Left ventricle myocardium inferior (tissue), 1 donor: ENCODE measurements around the gene RAB6B. TPM values are rescaled to one million over a fixed set of nuclear protein-coding genes. Genes with fewer than 3 reads are reported as not detected.
A peak's percentile ranks its signal among the peaks of the same experiment; 100 is the strongest.

Experiments
- DNase-seq: peaks from one replicate; pipeline ENCODE4 v3.0.0-alpha.2; 2020
- H3K27ac ChIP-seq: fragments of 200-600 bp; replicated peaks from 2 replicates; pipeline ENCODE4 v1.8.0; 2021
- H3K27me3 ChIP-seq: fragments of 200-600 bp; 2 replicates; pipeline ENCODE4 v1.8.0; 2021; ENCODE audit warnings: low read depth
- H3K36me3 ChIP-seq: fragments of 200-600 bp; 2 replicates; pipeline ENCODE4 v1.8.0; 2021
- H3K4me1 ChIP-seq: fragments of 200-600 bp; 2 replicates; pipeline ENCODE4 v1.8.0; 2021
- H3K4me3 ChIP-seq: fragments of 200-600 bp; 2 replicates; pipeline ENCODE4 v1.8.0; 2021; ENCODE audit warnings: mild to moderate bottlenecking, moderate library complexity
- H3K9me3 ChIP-seq: fragments of 200-600 bp; replicated peaks from 2 replicates; pipeline ENCODE4 v1.8.0; 2021
- intact Hi-C: fragments of 100-400 bp; cut with micrococcal nuclease; formaldehyde crosslinking; loops from one replicate; pipeline ENCODE4 v1.11.0; 2022
- total RNA-seq: library from RNA; stranded (reverse); fragmentation: NEBNext Ultra II Directional; extraction: Animal tissue kit (Norgen Biotek cat#: 25700); gene quantifications from one replicate; pipeline ENCODE4 v1.2.1, GENCODE V29; 2021
- TF ChIP-seq, protein P1 (sequence below): fragments of 200-600 bp; IDR thresholded peaks from 2 replicates; pipeline ENCODE4 v1.8.0; 2021; ENCODE audit warnings: antibody characterized with exemption, mild to moderate bottlenecking, borderline replicate concordance
- donor health status: DM: no; HTN: yes; CAD: no; lungs with severe emphysema.

The RAB6B gene
- total RNA-seq, 1 donor from 2014 or later: 59.1 TPM

GRCh38 chr3:133933097-133934024 is 37.7 kb upstream of the RAB6B start:
- H3K4me3 ChIP-seq: no peak overlapping the region
- intact Hi-C loops: loop anchor here (10.0 kb wide), 1 partner anchor 111 kb away; no protein-coding TSS in a partner anchor
- DNase-seq: no peak
- H3K27ac ChIP-seq: no peak overlapping the region
- peaks cover 8% of the 10 kb centered on the region for H3K4me1 ChIP-seq
- TF ChIP-seq, protein P1, sequence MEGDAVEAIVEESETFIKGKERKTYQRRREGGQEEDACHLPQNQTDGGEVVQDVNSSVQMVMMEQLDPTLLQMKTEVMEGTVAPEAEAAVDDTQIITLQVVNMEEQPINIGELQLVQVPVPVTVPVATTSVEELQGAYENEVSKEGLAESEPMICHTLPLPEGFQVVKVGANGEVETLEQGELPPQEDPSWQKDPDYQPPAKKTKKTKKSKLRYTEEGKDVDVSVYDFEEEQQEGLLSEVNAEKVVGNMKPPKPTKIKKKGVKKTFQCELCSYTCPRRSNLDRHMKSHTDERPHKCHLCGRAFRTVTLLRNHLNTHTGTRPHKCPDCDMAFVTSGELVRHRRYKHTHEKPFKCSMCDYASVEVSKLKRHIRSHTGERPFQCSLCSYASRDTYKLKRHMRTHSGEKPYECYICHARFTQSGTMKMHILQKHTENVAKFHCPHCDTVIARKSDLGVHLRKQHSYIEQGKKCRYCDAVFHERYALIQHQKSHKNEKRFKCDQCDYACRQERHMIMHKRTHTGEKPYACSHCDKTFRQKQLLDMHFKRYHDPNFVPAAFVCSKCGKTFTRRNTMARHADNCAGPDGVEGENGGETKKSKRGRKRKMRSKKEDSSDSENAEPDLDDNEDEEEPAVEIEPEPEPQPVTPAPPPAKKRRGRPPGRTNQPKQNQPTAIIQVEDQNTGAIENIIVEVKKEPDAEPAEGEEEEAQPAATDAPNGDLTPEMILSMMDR: no peak
- H3K36me3 ChIP-seq: no peaks in the 10 kb centered on the region
- H3K27me3 ChIP-seq: peaks cover 5% of the 10 kb centered on the region
- no peaks in the 10 kb centered on the region for H3K9me3 ChIP-seq

- Histone ChIP-seq H3K27me3 (peaks cover 5% of the 10 kb centered on the region), H3K27ac (no peak overlapping the region), H3K36me3 (no peaks in the 10 kb centered on the region), H3K4me3 (no peak overlapping the region), H3K4me1 (peaks cover 11% of the 10 kb centered on the region), H3K9me3 (no peaks in the 10 kb centered on the region)
- DNase-seq: no peak
- TF ChIP-seq, protein P1: no peak
- intact Hi-C loops: loop anchor here (10.0 kb wide), 1 partner anchor 113 kb away; no protein-coding TSS in a partner anchor
Observed at GRCh38 chr3:133932009-133932408, 36.3 kb upstream of the RAB6B start.

GRCh38 chr3:133931084-133931483 is 35.4 kb upstream of the RAB6B start:
- intact Hi-C loops: loop anchor here (10.0 kb wide), 1 partner anchor 114 kb away; no protein-coding TSS in a partner anchor
- Histone ChIP-seq H3K4me3 (no peak overlapping the region), H3K27me3 (peaks cover 5% of the 10 kb centered on the region), H3K4me1 (peaks cover 12% of the 10 kb centered on the region), H3K27ac (no peak overlapping the region), H3K36me3 (no peaks in the 10 kb centered on the region), H3K9me3 (no peaks in the 10 kb centered on the region)
- TF ChIP-seq, protein P1: no peak
- no peak for DNase-seq

DNA sequence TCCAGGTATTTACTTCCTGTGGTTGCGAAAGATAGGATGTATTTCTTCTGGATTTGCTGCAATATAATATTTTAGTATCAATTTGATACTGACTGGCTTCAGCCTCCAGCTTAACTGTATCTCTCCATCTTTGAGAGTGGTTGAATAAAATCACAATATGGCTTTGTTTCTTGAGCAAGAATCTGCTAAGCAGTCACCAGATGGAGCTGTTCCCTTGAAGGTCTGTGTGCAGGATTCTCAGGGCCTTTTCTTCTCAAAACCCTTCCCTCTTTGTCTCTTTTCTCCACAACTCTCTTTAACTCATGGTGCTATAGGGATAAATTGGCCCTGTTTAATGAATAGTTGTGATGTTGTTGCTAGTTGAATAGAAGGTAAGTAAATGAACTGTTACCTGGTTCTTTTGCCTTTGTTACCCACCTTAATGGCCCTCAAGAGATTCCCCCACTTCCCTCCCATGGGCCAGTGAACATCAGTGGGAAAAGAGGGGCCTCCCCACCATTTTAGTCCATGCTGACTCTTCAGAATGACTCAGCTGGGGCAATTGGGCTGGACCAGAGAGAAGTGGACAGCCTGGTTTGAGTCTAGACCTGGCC is 34.8 kb upstream of the RAB6B start:
- H3K27me3 ChIP-seq: peaks cover 4% of the 10 kb centered on the region
- TF ChIP-seq, protein P1: peak; percentile 72
- H3K4me3 ChIP-seq: no peak overlapping the region
- H3K9me3 ChIP-seq: no peaks in the 10 kb centered on the region
- no peak for DNase-seq
- no peaks in the 10 kb centered on the region for H3K36me3 ChIP-seq
- intact Hi-C loops: loop anchor here (10.0 kb wide), 1 partner anchor 114 kb away; no protein-coding TSS in a partner anchor
- H3K4me1 ChIP-seq: peaks cover 12% of the 10 kb centered on the region
- H3K27ac ChIP-seq: no peak overlapping the region

- Histone ChIP-seq H3K4me1 (peaks cover 12% of the 10 kb centered on the region), H3K27ac (no peak overlapping the region), H3K27me3 (no peaks in the 10 kb centered on the region), H3K9me3 (no peaks in the 10 kb centered on the region), H3K36me3 (no peaks in the 10 kb centered on the region), H3K4me3 (no peak overlapping the region)
- intact Hi-C loops: loop anchor here (5.0 kb wide), 1 partner anchor 112 kb away; no protein-coding TSS in a partner anchor
- TF ChIP-seq, protein P1: no peak
- no peak for DNase-seq
Observed at GRCh38 chr3:133928903-133929607, 33.4 kb upstream of the RAB6B start.
